H9 (cell line): ENCODE results near the gene NEK4. TPM values are rescaled to one million over a fixed set of nuclear protein-coding genes. Genes with fewer than 3 reads are reported as not detected.

Experiments
- DNase-seq: peaks from one replicate; pipeline ENCODE4 v3.0.0-alpha.2; 2017
- H2AFZ ChIP-seq: one replicate; pipeline ENCODE4 v1.6.1; 2013; ENCODE audit warnings: mild to moderate bottlenecking, low read length, control low read depth, moderate library complexity
- H2AK5ac ChIP-seq: 2 replicates; pipeline ENCODE4 v1.6.1; 2013; ENCODE audit warnings: low read length, control low read depth, mixed read lengths; ENCODE audit not compliant: insufficient read length
- H2BK120ac ChIP-seq: one replicate; pipeline ENCODE4 v1.6.1; 2013; ENCODE audit warnings: low read depth, mild to moderate bottlenecking, low read length, control low read depth, inconsistent platforms; ENCODE audit not compliant: poor library complexity, severe bottlenecking
- H2BK12ac ChIP-seq: 2 replicates; pipeline ENCODE4 v1.6.1; 2013; ENCODE audit warnings: low read length, control low read depth, mixed read lengths, low read depth; ENCODE audit not compliant: insufficient read length
- H2BK15ac ChIP-seq: 2 replicates; pipeline ENCODE4 v1.6.1; 2013; ENCODE audit warnings: low read depth, low read length, control low read depth
- H2BK20ac ChIP-seq: one replicate; pipeline ENCODE4 v1.6.1; 2013; ENCODE audit warnings: low read depth, mild to moderate bottlenecking, low read length, control low read depth, inconsistent platforms; ENCODE audit not compliant: poor library complexity, severe bottlenecking
- H2BK5ac ChIP-seq: 2 replicates; pipeline ENCODE4 v1.6.1; 2013; ENCODE audit warnings: low read length, control low read depth, mixed read lengths; ENCODE audit not compliant: insufficient read length
- H3K14ac ChIP-seq: 2 replicates; pipeline ENCODE4 v1.6.1; 2013; ENCODE audit warnings: low read length, control low read depth; ENCODE audit not compliant: insufficient read depth
- H3K18ac ChIP-seq: 2 replicates; pipeline ENCODE4 v1.6.1; 2013; ENCODE audit warnings: low read depth, mild to moderate bottlenecking, mixed read lengths, low read length, control low read depth; ENCODE audit not compliant: insufficient read length
- H3K23ac ChIP-seq: 2 replicates; pipeline ENCODE4 v1.6.1; 2013; ENCODE audit warnings: low read length, control low read depth, mixed read lengths, low read depth; ENCODE audit not compliant: insufficient read length
- H3K23me2 ChIP-seq: 2 replicates; pipeline ENCODE4 v1.6.1; 2013; ENCODE audit warnings: low read depth, mild to moderate bottlenecking, mixed read lengths, low read length, control low read depth; ENCODE audit not compliant: insufficient read length, poor library complexity, severe bottlenecking
- H3K27ac ChIP-seq: 2 replicates; pipeline ENCODE4 v1.5.1; 2013; ENCODE audit warnings: low read length, control low read depth, mixed read lengths, low read depth; ENCODE audit not compliant: insufficient read length
- H3K27me3 ChIP-seq: 2 replicates; pipeline ENCODE4 v1.6.1; 2013; ENCODE audit warnings: low read length, control low read depth, inconsistent platforms; ENCODE audit not compliant: insufficient read depth
- H3K4ac ChIP-seq: 2 replicates; pipeline ENCODE4 v1.6.1; 2013; ENCODE audit warnings: low read depth, mild to moderate bottlenecking, control low read depth, inconsistent platforms, low read length, moderate library complexity
- H3K4me1 ChIP-seq: 2 replicates; pipeline ENCODE4 v1.6.1; 2013; ENCODE audit warnings: low read length, control low read depth, inconsistent platforms; ENCODE audit not compliant: insufficient read depth
- H3K4me2 ChIP-seq: 2 replicates; pipeline ENCODE4 v1.6.1; 2013; ENCODE audit warnings: low read length, control low read depth, mixed read lengths; ENCODE audit not compliant: insufficient read length, insufficient read depth
- H3K56ac ChIP-seq: 2 replicates; pipeline ENCODE4 v1.6.1; 2013; ENCODE audit warnings: low read depth, mild to moderate bottlenecking, mixed read lengths, low read length, control low read depth; ENCODE audit not compliant: insufficient read length
- H3K79me1 ChIP-seq: 2 replicates; pipeline ENCODE4 v1.6.1; 2013; ENCODE audit warnings: low read depth, mild to moderate bottlenecking, moderate library complexity, low read length, control low read depth, inconsistent platforms; ENCODE audit not compliant: insufficient read depth, poor library complexity, severe bottlenecking
- H3K79me2 ChIP-seq: 2 replicates; pipeline ENCODE4 v1.6.1; 2013; ENCODE audit warnings: low read length, control low read depth, inconsistent platforms; ENCODE audit not compliant: insufficient read depth
- H3K9ac ChIP-seq: 2 replicates; pipeline ENCODE4 v1.6.1; 2013; ENCODE audit warnings: low read length, control low read depth, mixed read lengths; ENCODE audit not compliant: insufficient read length; ENCODE audit errors: extremely low read depth
- H3K9me3 ChIP-seq: one replicate; pipeline ENCODE4 v1.6.1; 2013; ENCODE audit warnings: low read depth, low read length, inconsistent platforms; ENCODE audit not compliant: control insufficient read depth
- H3T11ph ChIP-seq: one replicate; pipeline ENCODE4 v1.6.1; 2013; ENCODE audit warnings: mild to moderate bottlenecking, low read length, control low read depth, inconsistent platforms
- H4K20me1 ChIP-seq: one replicate; pipeline ENCODE4 v1.6.1; 2013; ENCODE audit not compliant: control insufficient read depth, insufficient read length, insufficient read depth
- H4K5ac ChIP-seq: 2 replicates; pipeline ENCODE4 v1.6.1; 2013; ENCODE audit warnings: low read depth, mild to moderate bottlenecking, mixed read lengths, low read length, control low read depth; ENCODE audit not compliant: insufficient read length
- H4K8ac ChIP-seq: replicated peaks from 2 replicates; pipeline ENCODE4 v1.6.1; 2013; ENCODE audit warnings: low read length, control low read depth, mixed read lengths, low read depth; ENCODE audit not compliant: insufficient read length
- H4K91ac ChIP-seq: 2 replicates; pipeline ENCODE4 v1.6.1; 2013; ENCODE audit warnings: low read depth, mild to moderate bottlenecking, moderate library complexity, mixed read lengths, low read length, control low read depth; ENCODE audit not compliant: insufficient read length
- H3K27ac Mint-ChIP-seq, 3 experiments: 2 replicates in 2 of 3; 3 replicates in 1 of 3; pipeline ENCODE4 v1.8.0; 2020 to 2021; ENCODE audit warnings: mixed read lengths in 3 of 3, mild to moderate bottlenecking in 1 of 3, moderate library complexity in 1 of 3
- H3K27me3 Mint-ChIP-seq: 2 replicates; pipeline ENCODE4 v1.8.0; 2021; ENCODE audit warnings: low read depth, mild to moderate bottlenecking, moderate library complexity, mixed read lengths
- H3K36me3 Mint-ChIP-seq, 3 experiments: 2 replicates in 2 of 3; 3 replicates in 1 of 3; pipeline ENCODE4 v1.8.0; 2020 to 2021; ENCODE audit warnings: low read depth in 3 of 3, mixed read lengths in 3 of 3; ENCODE audit not compliant: insufficient read depth in 1 of 3
- H3K4me1 Mint-ChIP-seq, 2 experiments: 2 replicates each; pipeline ENCODE4 v1.8.0; 2020; ENCODE audit warnings: mixed read lengths in 2 of 2
- H3K4me3 Mint-ChIP-seq, 2 experiments: 2 replicates in 1 of 2; 3 replicates in 1 of 2; pipeline ENCODE4 v1.8.0; 2020 to 2021; ENCODE audit warnings: mild to moderate bottlenecking in 2 of 2, mixed read lengths in 2 of 2, moderate library complexity in 1 of 2
- H3K9me3 Mint-ChIP-seq, 2 experiments: 2 replicates in 1 of 2; 3 replicates in 1 of 2; pipeline ENCODE4 v1.8.0; 2020; ENCODE audit warnings: mild to moderate bottlenecking in 2 of 2, mixed read lengths in 2 of 2, moderate library complexity in 1 of 2
- WGBS: extraction: QIAGEN DNeasy Blood & Tissue Kit; methylation state at CpG from one replicate; pipeline ENCODE4 v1.1.7; 2013; ENCODE audit warnings: missing lambda C conversion rate, low lambda C conversion rate, mixed read lengths; ENCODE audit not compliant: insufficient read length; ENCODE audit errors: extremely low coverage; 5-methylcytosine and 5-hydroxymethylcytosine counted together
- total RNA-seq: library from RNA; stranded (reverse); gene quantifications from 2 replicates; pipeline ENCODE4 v1.2.1, GENCODE V29; 2021
- TF ChIP-seq, protein P1 (sequence below): fragments of 200-600 bp; sonication (generic); conservative IDR thresholded peaks from 3 replicates; pipeline ENCODE4 v1.8.0; 2021; ENCODE audit warnings: antibody characterized with exemption, mild to moderate bottlenecking

Gene NEK4
- total RNA-seq, 1 experiment from 2014 or later, result 36.0 TPM

DNA sequence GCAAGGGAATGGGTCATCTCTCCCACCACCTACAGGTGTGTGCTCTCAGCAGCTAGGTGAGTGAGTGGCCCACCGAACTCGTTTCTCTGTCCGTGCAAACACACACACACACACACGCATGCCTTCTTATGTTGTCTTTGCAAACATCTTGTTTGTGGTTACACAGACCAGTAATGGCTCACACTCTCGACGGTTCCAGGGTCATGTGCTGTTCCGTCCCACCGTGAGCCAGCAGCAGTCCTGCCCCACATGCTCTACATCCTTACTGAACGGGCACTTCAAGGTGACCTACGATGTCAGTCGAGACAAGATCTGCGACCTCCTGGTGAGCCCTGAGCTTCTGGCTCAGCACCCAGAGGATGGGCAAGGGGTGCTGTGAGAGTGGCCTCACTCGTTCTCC is 11.0 kb upstream of the NEK4 start:
- Histone ChIP-seq H4K8ac (no peak overlapping the region), H3K27me3 (no peaks in the 10 kb centered on the region), H3K4me2 (no peak overlapping the region), H4K5ac (no peak overlapping the region), H4K20me1 (no peaks in the 10 kb centered on the region), H2AFZ (no peak overlapping the region), H3K9me3 (no peaks in the 10 kb centered on the region), H3K9ac (no peak overlapping the region), H4K91ac (no peak overlapping the region), H3K27ac (no peak overlapping the region), H2BK20ac (no peak overlapping the region), H3K18ac (no peak overlapping the region), H2BK12ac (no peak overlapping the region), H3K23me2 (no peaks in the 10 kb centered on the region), H3K14ac (no peak overlapping the region; the same call in 1 of the 2 replicates), H3K79me1 (no peaks in the 10 kb centered on the region), H2BK120ac (no peak overlapping the region), H2BK5ac (no peak overlapping the region), H3K4ac (no peak overlapping the region), H3K4me1 (peaks cover 3% of the 10 kb centered on the region), H3T11ph (no peak overlapping the region), H3K79me2 (no peaks in the 10 kb centered on the region), H2BK15ac (no peak overlapping the region), H2AK5ac (no peak overlapping the region), H3K56ac (no peak overlapping the region), H3K23ac (no peak overlapping the region)
- H3K4me1 Mint-ChIP-seq, result peaks cover 12 to 13% of the 10 kb centered on the region in 2 experiments
- no CpG with 5 or more reads among the region's 13 CpGs for WGBS
- H3K9me3 Mint-ChIP-seq, result no peaks in the 10 kb centered on the region
- DNase-seq, result peak; percentile 24
- H3K4me3 Mint-ChIP-seq, result no peak overlapping the region
- no peak overlapping the region for H3K27ac Mint-ChIP-seq
- TF ChIP-seq, protein P1, sequence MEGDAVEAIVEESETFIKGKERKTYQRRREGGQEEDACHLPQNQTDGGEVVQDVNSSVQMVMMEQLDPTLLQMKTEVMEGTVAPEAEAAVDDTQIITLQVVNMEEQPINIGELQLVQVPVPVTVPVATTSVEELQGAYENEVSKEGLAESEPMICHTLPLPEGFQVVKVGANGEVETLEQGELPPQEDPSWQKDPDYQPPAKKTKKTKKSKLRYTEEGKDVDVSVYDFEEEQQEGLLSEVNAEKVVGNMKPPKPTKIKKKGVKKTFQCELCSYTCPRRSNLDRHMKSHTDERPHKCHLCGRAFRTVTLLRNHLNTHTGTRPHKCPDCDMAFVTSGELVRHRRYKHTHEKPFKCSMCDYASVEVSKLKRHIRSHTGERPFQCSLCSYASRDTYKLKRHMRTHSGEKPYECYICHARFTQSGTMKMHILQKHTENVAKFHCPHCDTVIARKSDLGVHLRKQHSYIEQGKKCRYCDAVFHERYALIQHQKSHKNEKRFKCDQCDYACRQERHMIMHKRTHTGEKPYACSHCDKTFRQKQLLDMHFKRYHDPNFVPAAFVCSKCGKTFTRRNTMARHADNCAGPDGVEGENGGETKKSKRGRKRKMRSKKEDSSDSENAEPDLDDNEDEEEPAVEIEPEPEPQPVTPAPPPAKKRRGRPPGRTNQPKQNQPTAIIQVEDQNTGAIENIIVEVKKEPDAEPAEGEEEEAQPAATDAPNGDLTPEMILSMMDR, result no peak
- peaks cover 4% of the 10 kb centered on the region for H3K27me3 Mint-ChIP-seq
- H3K36me3 Mint-ChIP-seq, result no peaks in the 10 kb centered on the region; a peak in 1 of 7 replicates
